ENCODE measurements around the gene ADCY4. TPM values are rescaled to one million over a fixed set of nuclear protein-coding genes. Genes with fewer than 3 reads are reported as not detected.

The ADCY4 gene
- total and polyA plus RNA-seq, 2 of the 13 experiments (the other 11 are each of a cell fraction or from before 2014, with no cell fraction given) = 0.03 TPM; not detected in 1

GRCh38 chr14:24343795-24344660 lies 9.2 kb upstream of the ADCY4 start (continued):
- TF ChIP-seq ZNF430 (CRISPR knock-in tag; IDR thresholded peaks at IDR 0.05) = 0 out of 2 replicates have a peak, but pooled peaks have one; percentile 23
- TF ChIP-seq KAT7 (CRISPR knock-in tag; IDR thresholded peaks at IDR 0.05; ENCODE audit: borderline replicate concordance) = no peak
- no peak for TF ChIP-seq SRSF9 (IDR thresholded peaks at IDR 0.05; ENCODE audit: borderline replicate concordance, insufficient read depth, low read depth, low read length, poor library complexity, severe bottlenecking)
- peak; percentile 53; the same call in 1 of the 2 replicates for TF ChIP-seq RXRB (CRISPR knock-in tag; IDR thresholded peaks at IDR 0.05; ENCODE audit: borderline replicate concordance)
- no peak for TF ChIP-seq MXD3 (CRISPR knock-in tag; IDR thresholded peaks at IDR 0.05)
- TF ChIP-seq, protein P1, sequence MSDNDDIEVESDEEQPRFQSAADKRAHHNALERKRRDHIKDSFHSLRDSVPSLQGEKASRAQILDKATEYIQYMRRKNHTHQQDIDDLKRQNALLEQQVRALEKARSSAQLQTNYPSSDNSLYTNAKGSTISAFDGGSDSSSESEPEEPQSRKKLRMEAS (IDR thresholded peaks at IDR 0.05) = peak; percentile 75
- TF ChIP-seq, protein P2, sequence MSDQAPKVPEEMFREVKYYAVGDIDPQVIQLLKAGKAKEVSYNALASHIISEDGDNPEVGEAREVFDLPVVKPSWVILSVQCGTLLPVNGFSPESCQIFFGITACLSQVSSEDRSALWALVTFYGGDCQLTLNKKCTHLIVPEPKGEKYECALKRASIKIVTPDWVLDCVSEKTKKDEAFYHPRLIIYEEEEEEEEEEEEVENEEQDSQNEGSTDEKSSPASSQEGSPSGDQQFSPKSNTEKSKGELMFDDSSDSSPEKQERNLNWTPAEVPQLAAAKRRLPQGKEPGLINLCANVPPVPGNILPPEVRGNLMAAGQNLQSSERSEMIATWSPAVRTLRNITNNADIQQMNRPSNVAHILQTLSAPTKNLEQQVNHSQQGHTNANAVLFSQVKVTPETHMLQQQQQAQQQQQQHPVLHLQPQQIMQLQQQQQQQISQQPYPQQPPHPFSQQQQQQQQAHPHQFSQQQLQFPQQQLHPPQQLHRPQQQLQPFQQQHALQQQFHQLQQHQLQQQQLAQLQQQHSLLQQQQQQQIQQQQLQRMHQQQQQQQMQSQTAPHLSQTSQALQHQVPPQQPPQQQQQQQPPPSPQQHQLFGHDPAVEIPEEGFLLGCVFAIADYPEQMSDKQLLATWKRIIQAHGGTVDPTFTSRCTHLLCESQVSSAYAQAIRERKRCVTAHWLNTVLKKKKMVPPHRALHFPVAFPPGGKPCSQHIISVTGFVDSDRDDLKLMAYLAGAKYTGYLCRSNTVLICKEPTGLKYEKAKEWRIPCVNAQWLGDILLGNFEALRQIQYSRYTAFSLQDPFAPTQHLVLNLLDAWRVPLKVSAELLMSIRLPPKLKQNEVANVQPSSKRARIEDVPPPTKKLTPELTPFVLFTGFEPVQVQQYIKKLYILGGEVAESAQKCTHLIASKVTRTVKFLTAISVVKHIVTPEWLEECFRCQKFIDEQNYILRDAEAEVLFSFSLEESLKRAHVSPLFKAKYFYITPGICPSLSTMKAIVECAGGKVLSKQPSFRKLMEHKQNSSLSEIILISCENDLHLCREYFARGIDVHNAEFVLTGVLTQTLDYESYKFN (CRISPR knock-in tag; conservative IDR thresholded peaks at IDR 0.05) = peak; percentile 78
- TF ChIP-seq ZNF333 (CRISPR knock-in tag; IDR thresholded peaks at IDR 0.05; ENCODE audit: borderline replicate concordance) = no peak
- TF ChIP-seq, protein P3, sequence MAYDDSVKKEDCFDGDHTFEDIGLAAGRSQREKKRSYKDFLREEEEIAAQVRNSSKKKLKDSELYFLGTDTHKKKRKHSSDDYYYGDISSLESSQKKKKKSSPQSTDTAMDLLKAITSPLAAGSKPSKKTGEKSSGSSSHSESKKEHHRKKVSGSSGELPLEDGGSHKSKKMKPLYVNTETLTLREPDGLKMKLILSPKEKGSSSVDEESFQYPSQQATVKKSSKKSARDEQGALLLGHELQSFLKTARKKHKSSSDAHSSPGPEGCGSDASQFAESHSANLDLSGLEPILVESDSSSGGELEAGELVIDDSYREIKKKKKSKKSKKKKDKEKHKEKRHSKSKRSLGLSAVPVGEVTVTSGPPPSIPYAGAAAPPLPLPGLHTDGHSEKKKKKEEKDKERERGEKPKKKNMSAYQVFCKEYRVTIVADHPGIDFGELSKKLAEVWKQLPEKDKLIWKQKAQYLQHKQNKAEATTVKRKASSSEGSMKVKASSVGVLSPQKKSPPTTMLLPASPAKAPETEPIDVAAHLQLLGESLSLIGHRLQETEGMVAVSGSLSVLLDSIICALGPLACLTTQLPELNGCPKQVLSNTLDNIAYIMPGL (CRISPR knock-in tag; IDR thresholded peaks at IDR 0.05; ENCODE audit: borderline replicate concordance in 1 of 2, low read depth in 1 of 2) = peak; percentile 32 to 40; a peak in 1 of 4 replicates
- TF ChIP-seq AGO2 (optimal IDR thresholded peaks at IDR 0.05; ENCODE audit: low read depth, low read length) = no peak
- no peak for TF ChIP-seq ZNF274 (CRISPR knock-in tag; IDR thresholded peaks at IDR 0.05)
- TF ChIP-seq SMYD3 (CRISPR knock-in tag; IDR thresholded peaks at IDR 0.05) = no peak
- no peak for TF ChIP-seq ATF1 (CRISPR knock-in tag; IDR thresholded peaks at IDR 0.05)
- TF ChIP-seq ZNF138 (CRISPR knock-in tag; IDR thresholded peaks at IDR 0.05; ENCODE audit: low read depth) = no peak
- no peak for TF ChIP-seq ZNF713 (CRISPR knock-in tag; IDR thresholded peaks at IDR 0.05)
- no peak for TF ChIP-seq ZNF383 (CRISPR knock-in tag; IDR thresholded peaks at IDR 0.05; ENCODE audit: borderline replicate concordance)
- no peak for TF ChIP-seq RAD21 (CRISPR knock-in tag; IDR thresholded peaks at IDR 0.05)
- no peak for TF ChIP-seq ZNF709 (CRISPR knock-in tag; IDR thresholded peaks at IDR 0.05)
- peak; percentile 47 for TF ChIP-seq GATAD2A (CRISPR knock-in tag; IDR thresholded peaks at IDR 0.05)
- TF ChIP-seq HOXD1 (CRISPR knock-in tag; IDR thresholded peaks at IDR 0.05) = no peak
- no peak for TF ChIP-seq RBAK (CRISPR knock-in tag; IDR thresholded peaks at IDR 0.05)
- TF ChIP-seq ZNF329 (CRISPR knock-in tag; IDR thresholded peaks at IDR 0.05; ENCODE audit: low read depth) = no peak
- TF ChIP-seq ZFP41 (CRISPR knock-in tag; IDR thresholded peaks at IDR 0.05; ENCODE audit: borderline replicate concordance) = 0 out of 2 replicates have a peak, but pooled peaks have one; percentile 35
- TF ChIP-seq GATAD1 (CRISPR knock-in tag; IDR thresholded peaks at IDR 0.05) = 0 out of 2 replicates have a peak, but pooled peaks have one; percentile 5
- TF ChIP-seq RFXAP (CRISPR knock-in tag; IDR thresholded peaks at IDR 0.05; ENCODE audit: borderline replicate concordance) = no peak

Data from HepG2 (cell line).